ENCODE data around the gene ZFYVE19.

The ZFYVE19 gene

GRCh38 chr15:40807028-40807887, at the start of gene ZFYVE19, which contains the start of gene DNAJC17:
ZFYVE19 (plus strand) TSS chr15:40807089; CDS start chr15:40807590, 501 bp downstream.
DNAJC17 (minus strand) TSS chr15:40807473; CDS start chr15:40807446, 27 bp downstream.
- DNase-seq, result peak; percentile 95

GRCh38 chr15:40759961-40760360, 46.9 kb upstream of the ZFYVE19 start:
- no peak for DNase-seq

- DNase-seq, result peak; percentile 23 to 38
Measured at GRCh38 chr15:40762919-40763800, 43.7 kb upstream of the ZFYVE19 start.

- DNase-seq, result peak; percentile 63 to 73
Measured at GRCh38 chr15:40763801-40764628, 42.9 kb upstream of the ZFYVE19 start, which contains the start of gene GCHFR. GCHFR (plus strand) TSS chr15:40764068; CDS start chr15:40764181, 113 bp downstream.

GRCh38 chr15:40764629-40765103, 42.2 kb upstream of the ZFYVE19 start:
- DNase-seq, result no peak

GRCh38 chr15:40766194-40766815, 40.6 kb upstream of the ZFYVE19 start:
- DNase-seq, result no peak

- DNase-seq, result no peak
Measured at GRCh38 chr15:40766906-40767837, 39.7 kb upstream of the ZFYVE19 start.

- no peak for DNase-seq
Measured at GRCh38 chr15:40767838-40768500, 38.9 kb upstream of the ZFYVE19 start.

- DNase-seq, result no peak
Measured at GRCh38 chr15:40768521-40769273, 38.2 kb upstream of the ZFYVE19 start.

GRCh38 chr15:40769274-40770146, 37.4 kb upstream of the ZFYVE19 start, which contains the start of gene C15orf62:
C15orf62 (plus strand) TSS chr15:40769980; CDS start chr15:40770496, 516 bp downstream.
- peak in 1 of 2 donors; percentile 65 for DNase-seq

- DNase-seq, result no peak
Measured at GRCh38 chr15:40770147-40770721, 36.7 kb upstream of the ZFYVE19 start.

GRCh38 chr15:40771242-40771641, 35.6 kb upstream of the ZFYVE19 start:
- no peak for DNase-seq

- no peak for DNase-seq
Measured at GRCh38 chr15:40772014-40772413, 34.9 kb upstream of the ZFYVE19 start.

- no peak for DNase-seq
Measured at GRCh38 chr15:40773496-40773895, 33.4 kb upstream of the ZFYVE19 start.

- DNase-seq, result no peak
Measured at GRCh38 chr15:40773902-40774301, 33.0 kb upstream of the ZFYVE19 start.

- no peak for DNase-seq
Measured at GRCh38 chr15:40775007-40775406, 31.9 kb upstream of the ZFYVE19 start.

GRCh38 chr15:40775740-40776536, 31.0 kb upstream of the ZFYVE19 start:
- DNase-seq, result no peak
